PC-9 (cell line): ENCODE data around the gene NUP214. TPM values are rescaled to one million over a fixed set of nuclear protein-coding genes. Genes with fewer than 3 reads are reported as not detected.

Experiments
- BruUV-seq: library from RNA; stranded (reverse); fragments of 400-500 nt; replicated peaks from 2 replicates; lab custom pipeline; 2021; lab: Mats Ljungman, UMichigan
- CTCF ChIA-PET: fragments of 300-600 bp; sonication (Branson Sonifier 250); formaldehyde crosslinking; loops from one replicate; lab custom pipeline; 2022; ENCODE audit warnings: antibody characterized with exemption; lab: Charles Lee
- POLR2A ChIA-PET: fragments of 300-600 bp; sonication (Branson Sonifier 250); formaldehyde crosslinking; loops from one replicate; lab custom pipeline; 2022; ENCODE audit warnings: antibody characterized with exemption; ENCODE audit not compliant: unreplicated experiment; lab: Charles Lee
- DNase-seq, 2 experiments: peaks; one replicate each; pipeline versions ENCODE4 v3.0.0 to v3.0.0-alpha.2; 2015 to 2022; ENCODE audit warnings: mixed read lengths in 1 of 2
- H2AFZ ChIP-seq: fragments of 200-600 bp; sonication (generic); 2 replicates; pipeline ENCODE4 v1.8.1; 2017; ENCODE audit warnings: antibody characterized with exemption
- H3F3A ChIP-seq: fragments of 200-600 bp; sonication (generic); 2 replicates; pipeline ENCODE4 v1.8.1; 2017; ENCODE audit warnings: antibody characterized with exemption, mild to moderate bottlenecking, low read depth; ENCODE audit not compliant: insufficient read depth
- H3K27ac ChIP-seq: fragments of 200-600 bp; sonication (generic); 2 replicates; pipeline ENCODE4 v1.6.1; 2016; ENCODE audit warnings: mixed run types
- H3K27me3 ChIP-seq: fragments of 200-600 bp; sonication (generic); 2 replicates; pipeline ENCODE4 v1.6.1; 2016; ENCODE audit warnings: low read depth, mixed run types; ENCODE audit not compliant: insufficient read depth
- H3K36me3 ChIP-seq: fragments of 200-600 bp; sonication (generic); 2 replicates; pipeline ENCODE4 v1.6.1; 2016; ENCODE audit warnings: low read depth, mixed run types
- H3K4me1 ChIP-seq: fragments of 200-600 bp; sonication (generic); replicated peaks from 2 replicates; pipeline ENCODE4 v1.6.1; 2016; ENCODE audit warnings: mixed run types; ENCODE audit not compliant: insufficient read depth
- H3K4me2 ChIP-seq: fragments of 200-600 bp; sonication (generic); 2 replicates; pipeline ENCODE4 v1.6.1; 2017; ENCODE audit warnings: mixed run types
- H3K4me3 ChIP-seq: fragments of 200-600 bp; sonication (generic); 2 replicates; pipeline ENCODE4 v1.6.1; 2016; ENCODE audit warnings: mixed run types
- H3K79me2 ChIP-seq: fragments of 200-600 bp; sonication (generic); 2 replicates; pipeline ENCODE4 v1.6.1; 2017; ENCODE audit warnings: low read depth, mixed run types
- H3K9me2 ChIP-seq: fragments of 200-600 bp; sonication (generic); 2 replicates; pipeline ENCODE4 v1.8.1; 2017; ENCODE audit warnings: mild to moderate bottlenecking; ENCODE audit not compliant: insufficient read depth
- H3K9me3 ChIP-seq: fragments of 200-600 bp; sonication (generic); 2 replicates; pipeline ENCODE4 v1.8.1; 2016; ENCODE audit warnings: low read depth; ENCODE audit not compliant: insufficient read depth
- H4K20me1 ChIP-seq: fragments of 200-600 bp; sonication (generic); 2 replicates; pipeline ENCODE4 v1.8.1; 2017; ENCODE audit not compliant: insufficient read depth
- CTCF ChIP-seq: fragments of 200-600 bp; sonication (generic); conservative IDR thresholded peaks from 2 replicates; pipeline ENCODE4 v1.6.1; 2017; ENCODE audit warnings: mixed run types, antibody characterized with exemption, mild to moderate bottlenecking, moderate library complexity
- EZH2 ChIP-seq: fragments of 200-600 bp; sonication (generic); IDR thresholded peaks from 2 replicates; pipeline ENCODE4 v1.8.0; 2017; ENCODE audit warnings: antibody characterized with exemption, low read depth
- intact Hi-C: fragments of 100-400 bp; cut with micrococcal nuclease; formaldehyde crosslinking; loops from one replicate; pipeline ENCODE4 v1.10.0; 2022; ENCODE audit not compliant: unreplicated experiment
- total RNA-seq: library from RNA; stranded (reverse); gene quantifications from 2 replicates; pipeline ENCODE4 v1.2.3, GENCODE V29; 2021

Gene NUP214
- total RNA-seq, 1 experiment from 2014 or later = 59.0 TPM

- H3K79me2 ChIP-seq = no peaks in the 10 kb centered on the region
- H3K4me2 ChIP-seq = no peak overlapping the region
- H2AFZ ChIP-seq = no peak overlapping the region
- H3K9me2 ChIP-seq = no peaks in the 10 kb centered on the region
- POLR2A ChIA-PET = no interaction called here
- no peaks in the 10 kb centered on the region for H3K27me3 ChIP-seq
- TF ChIP-seq CTCF (no peak), EZH2 (no peak)
- H4K20me1 ChIP-seq = peaks cover 11% of the 10 kb centered on the region
- no peaks in the 10 kb centered on the region for H3K4me1 ChIP-seq
- CTCF ChIA-PET = interaction anchor here (0.5 kb wide), 2 partner anchors 8 to 320 kb away, joined by 5 read pairs; no protein-coding TSS in a partner anchor
- DNase-seq = no peak
- peaks cover 36% of the 10 kb centered on the region for H3K36me3 ChIP-seq
- no TSS peak for BruUV-seq
- no peak overlapping the region for H3K4me3 ChIP-seq
- no peak overlapping the region for H3K27ac ChIP-seq
- H3F3A ChIP-seq = peaks cover 6% of the 10 kb centered on the region; the same call in 1 of the 2 replicates
- intact Hi-C loops = no loop called here
- no peaks in the 10 kb centered on the region for H3K9me3 ChIP-seq
Measured at GRCh38 chr9:131161585-131161984, 36.2 kb downstream of the NUP214 start.

- no peaks in the 10 kb centered on the region for H3K4me1 ChIP-seq
- no peaks in the 10 kb centered on the region for H3K27me3 ChIP-seq
- TF ChIP-seq CTCF (no peak), EZH2 (no peak)
- H4K20me1 ChIP-seq = peaks cover 17% of the 10 kb centered on the region
- H2AFZ ChIP-seq = no peak overlapping the region
- H3K27ac ChIP-seq = no peak overlapping the region
- no peak overlapping the region for H3K4me2 ChIP-seq
- no peaks in the 10 kb centered on the region for H3K9me3 ChIP-seq
- intact Hi-C loops = no loop called here
- peaks cover 31% of the 10 kb centered on the region for H3K36me3 ChIP-seq
- ChIA-PET CTCF (interaction anchor here (0.9 kb wide), 1 partner anchor 174 kb away, joined by 4 read pairs; no protein-coding TSS in a partner anchor), POLR2A (no interaction called here)
- H3K79me2 ChIP-seq = no peaks in the 10 kb centered on the region
- H3K9me2 ChIP-seq = no peaks in the 10 kb centered on the region
- DNase-seq = no peak
- H3F3A ChIP-seq = peaks cover 6% of the 10 kb centered on the region; the same call in 1 of the 2 replicates
- no peak overlapping the region for H3K4me3 ChIP-seq
- no TSS peak for BruUV-seq
Measured at GRCh38 chr9:131162886-131163285, 37.5 kb downstream of the NUP214 start.

- BruUV-seq = no TSS peak
- H3K4me1 ChIP-seq = no peaks in the 10 kb centered on the region
- ChIA-PET POLR2A (no interaction called here), CTCF (no interaction called here)
- peaks cover 22% of the 10 kb centered on the region; the same call in 1 of the 2 replicates for H3K36me3 ChIP-seq
- intact Hi-C loops = no loop called here
- H3K9me3 ChIP-seq = no peaks in the 10 kb centered on the region
- no peak overlapping the region for H3K4me2 ChIP-seq
- no peaks in the 10 kb centered on the region for H3K9me2 ChIP-seq
- DNase-seq = no peak
- H3K4me3 ChIP-seq = no peak overlapping the region
- H3K79me2 ChIP-seq = no peaks in the 10 kb centered on the region
- TF ChIP-seq EZH2 (no peak), CTCF (no peak)
- peaks cover 2% of the 10 kb centered on the region; the same call in 1 of the 2 replicates for H3F3A ChIP-seq
- no peak overlapping the region for H2AFZ ChIP-seq
- peaks cover 29% of the 10 kb centered on the region for H4K20me1 ChIP-seq
- no peaks in the 10 kb centered on the region for H3K27me3 ChIP-seq
- no peak overlapping the region for H3K27ac ChIP-seq
Measured at GRCh38 chr9:131165523-131165922, 40.1 kb downstream of the NUP214 start.
